ENCODE results near the gene POU2AF2.
"Not testable (repeated sequence)": the region's sequence is repeated elsewhere in the genome, so short reads cannot be mapped to it uniquely, and the experiment has no call there.

The POU2AF2 gene

DNA sequence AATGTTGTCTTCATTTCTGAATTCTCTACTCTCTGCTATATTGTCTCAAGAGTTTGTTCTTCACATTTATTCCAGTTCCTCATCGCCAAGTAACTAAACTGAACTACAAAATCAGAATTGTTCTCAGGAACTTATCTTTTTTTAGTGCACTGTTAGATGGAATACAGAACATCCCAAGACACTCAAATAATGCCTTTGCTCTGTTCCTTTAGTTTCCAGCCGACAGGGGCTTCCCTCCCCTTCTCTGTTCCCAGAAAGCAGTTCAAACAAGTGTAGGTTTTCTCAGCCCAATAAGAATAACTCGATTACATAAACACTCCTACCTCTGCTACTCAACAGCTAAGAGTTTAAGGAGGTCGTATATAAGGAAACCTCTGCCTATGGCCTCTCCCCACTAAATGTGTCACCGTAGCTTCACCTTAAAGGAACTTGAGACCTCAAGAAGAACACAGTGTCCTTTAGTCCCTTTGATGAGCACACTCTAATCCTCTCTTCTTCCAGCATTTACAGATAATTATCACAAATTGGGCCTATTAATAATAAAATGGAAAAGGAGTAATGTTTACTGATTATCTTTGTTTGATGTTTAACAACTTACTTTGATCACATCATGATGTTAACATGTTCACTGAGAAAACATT lies 59.8 kb downstream of the POU2AF2 start:
- H3K27me3 Mint-ChIP-seq = peaks cover 38% of the 10 kb centered on the region
- no peaks in the 10 kb centered on the region for H3K9me3 Mint-ChIP-seq
- no peaks in the 10 kb centered on the region for H3K4me1 Mint-ChIP-seq (ENCODE audit: low read depth)
- no peaks in the 10 kb centered on the region for H3K36me3 Mint-ChIP-seq (ENCODE audit: low read depth)
- H3K27ac Mint-ChIP-seq = no peak overlapping the region
- H3K4me3 Mint-ChIP-seq = no peak overlapping the region

DNA sequence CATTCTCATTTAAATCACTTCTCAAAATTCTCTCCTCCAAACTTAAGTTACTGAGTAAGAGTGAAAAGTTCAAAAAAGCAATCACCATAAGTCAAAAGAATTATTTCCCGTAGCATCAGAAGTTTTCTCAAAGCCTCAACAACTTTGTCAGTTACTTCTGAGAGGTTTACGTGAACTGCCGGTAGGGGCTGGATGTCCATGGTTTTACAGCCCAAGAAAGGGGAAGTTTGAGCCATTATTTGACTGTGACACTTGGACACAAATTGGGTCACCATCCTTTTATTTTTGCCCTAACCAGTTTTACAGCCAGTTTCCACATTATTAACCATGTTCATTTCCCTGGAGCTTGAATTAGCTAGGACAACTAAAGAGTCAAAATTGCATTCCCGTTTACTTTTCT lies 60.4 kb downstream of the POU2AF2 start:
- Mint-ChIP-seq H3K9me3 (no peaks in the 10 kb centered on the region), H3K4me1 (ENCODE audit: low read depth) (no peaks in the 10 kb centered on the region), H3K27ac (no peak overlapping the region), H3K4me3 (no peak overlapping the region), H3K36me3 (ENCODE audit: low read depth) (no peaks in the 10 kb centered on the region), H3K27me3 (peaks cover 32% of the 10 kb centered on the region)

DNA sequence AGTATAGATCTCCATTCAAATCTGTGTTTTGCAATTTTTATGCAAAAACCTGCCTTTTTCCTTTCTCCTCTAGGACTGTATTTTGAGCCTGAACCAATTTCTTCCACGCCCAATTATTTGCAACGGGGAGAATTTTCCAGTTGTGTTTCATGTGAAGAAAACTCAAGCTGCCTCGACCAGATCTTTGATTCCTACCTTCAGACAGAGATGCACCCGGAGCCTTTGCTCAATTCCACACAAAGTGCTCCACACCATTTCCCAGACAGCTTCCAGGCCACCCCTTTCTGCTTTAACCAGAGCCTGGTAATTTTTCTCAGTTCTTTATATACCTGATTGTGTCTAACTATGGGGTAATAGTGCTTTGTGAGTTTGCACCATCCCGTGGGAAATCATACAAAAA lies 60.8 kb downstream of the POU2AF2 start:
- Mint-ChIP-seq H3K36me3 (ENCODE audit: low read depth) (no peaks in the 10 kb centered on the region), H3K27me3 (peaks cover 30% of the 10 kb centered on the region), H3K27ac (no peak overlapping the region), H3K4me1 (ENCODE audit: low read depth) (no peaks in the 10 kb centered on the region), H3K9me3 (no peaks in the 10 kb centered on the region), H3K4me3 (no peak overlapping the region)

DNA sequence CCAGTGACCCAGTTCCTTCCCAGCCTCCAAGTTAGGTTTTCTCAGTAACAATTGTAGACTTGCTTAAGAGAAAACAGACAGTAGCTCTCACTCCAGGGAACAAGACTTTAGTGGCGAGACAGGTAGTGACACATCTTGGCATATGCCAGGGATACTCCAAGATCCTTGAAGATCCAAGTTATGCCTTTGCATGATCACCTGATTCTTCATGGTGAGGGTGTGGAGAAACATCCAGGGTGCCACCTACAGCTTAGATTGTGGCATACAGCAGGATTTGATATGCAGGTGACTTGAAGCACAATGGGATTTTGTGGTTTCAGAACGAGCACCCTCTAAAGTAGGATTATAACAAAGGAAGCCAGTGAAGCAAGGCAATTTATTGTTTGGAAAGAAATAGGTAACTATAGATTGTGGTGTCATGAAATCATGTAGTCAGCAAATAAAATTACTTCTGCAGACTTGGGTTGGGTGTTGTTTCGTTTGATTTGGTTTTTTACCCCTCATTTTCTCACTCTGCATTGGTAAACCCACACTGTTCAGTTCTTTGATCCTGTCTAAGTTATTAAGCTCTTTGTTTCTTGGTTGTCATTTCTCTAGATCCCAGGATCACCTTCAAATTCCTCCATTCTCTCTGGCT lies 62.1 kb downstream of the POU2AF2 start:
- Mint-ChIP-seq H3K27me3 (peaks cover 22% of the 10 kb centered on the region), H3K36me3 (ENCODE audit: low read depth) (no peaks in the 10 kb centered on the region), H3K4me1 (ENCODE audit: low read depth) (no peaks in the 10 kb centered on the region), H3K4me3 (no peak overlapping the region), H3K27ac (no peak overlapping the region), H3K9me3 (no peaks in the 10 kb centered on the region)

DNA sequence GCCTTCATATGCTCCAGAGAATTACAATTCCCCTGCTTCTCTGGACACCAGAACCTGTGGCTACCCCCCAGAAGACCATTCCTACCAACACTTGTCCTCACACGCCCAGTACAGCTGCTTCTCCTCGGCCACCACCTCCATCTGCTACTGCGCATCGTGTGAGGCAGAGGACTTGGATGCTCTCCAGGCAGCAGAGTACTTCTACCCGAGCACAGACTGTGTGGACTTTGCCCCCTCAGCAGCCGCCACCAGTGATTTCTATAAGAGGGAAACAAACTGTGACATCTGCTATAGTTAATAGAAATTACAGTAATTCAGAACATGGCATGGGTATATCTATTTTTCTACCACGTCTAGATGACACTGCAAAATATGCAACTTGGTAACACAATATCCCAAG lies 62.6 kb downstream of the POU2AF2 start:
- no peaks in the 10 kb centered on the region for H3K9me3 Mint-ChIP-seq

DNA sequence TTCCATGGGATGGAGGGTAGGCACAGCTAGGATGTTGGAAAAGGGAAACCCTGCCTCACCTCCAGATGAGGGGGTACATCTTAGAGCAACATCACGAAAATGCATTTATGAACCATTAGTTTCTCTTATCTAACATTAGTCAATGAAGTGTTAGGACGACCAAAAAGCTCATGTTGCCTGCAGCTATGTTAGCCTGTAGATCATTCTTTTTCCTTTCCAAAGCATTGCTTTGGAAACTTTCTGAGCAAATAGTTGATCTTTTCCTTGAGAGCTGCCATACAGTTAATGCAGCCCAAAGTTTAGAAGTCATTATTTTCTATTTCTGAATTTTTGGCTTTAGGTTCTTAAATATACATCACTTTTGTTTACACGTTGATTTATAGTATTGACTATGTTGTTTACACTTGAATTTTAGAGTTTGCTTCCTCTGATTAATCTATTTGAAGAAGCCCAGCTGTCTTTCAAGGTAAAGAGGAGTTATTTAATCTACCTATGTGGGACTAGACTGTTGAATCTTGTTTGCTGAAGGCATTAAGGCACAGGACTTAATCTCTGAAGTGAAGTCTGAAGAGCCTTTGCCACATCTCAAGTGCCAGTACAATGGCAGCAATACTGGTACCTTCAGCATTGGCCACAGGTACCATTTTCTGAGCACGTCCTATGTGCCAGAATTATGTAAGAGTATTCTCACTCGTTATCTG lies 63.8 kb downstream of the POU2AF2 start:
- Mint-ChIP-seq H3K27me3 (peaks cover 27% of the 10 kb centered on the region), H3K9me3 (no peaks in the 10 kb centered on the region), H3K27ac (no peak overlapping the region), H3K4me3 (no peak overlapping the region), H3K36me3 (ENCODE audit: low read depth) (no peaks in the 10 kb centered on the region), H3K4me1 (ENCODE audit: low read depth) (no peaks in the 10 kb centered on the region)

More for the DNA sequence above, 62.6 kb downstream of the POU2AF2 start:
- Mint-ChIP-seq H3K27me3 (peaks cover 23% of the 10 kb centered on the region), H3K27ac (no peak overlapping the region), H3K4me3 (no peak overlapping the region), H3K4me1 (ENCODE audit: low read depth) (no peaks in the 10 kb centered on the region), H3K36me3 (ENCODE audit: low read depth) (no peaks in the 10 kb centered on the region)

DNA sequence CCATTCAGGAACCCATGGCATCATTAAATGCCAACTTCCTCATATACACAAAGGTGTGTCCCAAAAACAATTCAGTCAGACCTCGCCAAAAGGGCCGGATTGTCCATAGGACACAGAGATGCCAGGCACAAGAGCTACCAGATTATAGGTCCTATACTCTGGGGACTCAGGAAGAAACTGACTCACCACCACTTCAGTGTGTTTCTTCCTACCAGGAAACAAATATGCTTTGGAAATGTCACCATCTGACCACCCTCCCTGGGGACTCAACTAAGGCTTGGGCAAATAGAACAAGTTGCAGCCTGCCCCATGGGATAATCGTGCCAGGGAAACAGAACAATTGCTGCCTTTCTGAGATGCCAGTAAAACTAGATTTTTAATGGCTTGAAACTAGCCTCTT lies 64.6 kb downstream of the POU2AF2 start:
- Mint-ChIP-seq H3K9me3 (no peaks in the 10 kb centered on the region), H3K36me3 (ENCODE audit: low read depth) (no peaks in the 10 kb centered on the region), H3K4me3 (no peak overlapping the region), H3K27ac (no peak overlapping the region), H3K27me3 (peaks cover 24% of the 10 kb centered on the region), H3K4me1 (ENCODE audit: low read depth) (no peaks in the 10 kb centered on the region)

DNA sequence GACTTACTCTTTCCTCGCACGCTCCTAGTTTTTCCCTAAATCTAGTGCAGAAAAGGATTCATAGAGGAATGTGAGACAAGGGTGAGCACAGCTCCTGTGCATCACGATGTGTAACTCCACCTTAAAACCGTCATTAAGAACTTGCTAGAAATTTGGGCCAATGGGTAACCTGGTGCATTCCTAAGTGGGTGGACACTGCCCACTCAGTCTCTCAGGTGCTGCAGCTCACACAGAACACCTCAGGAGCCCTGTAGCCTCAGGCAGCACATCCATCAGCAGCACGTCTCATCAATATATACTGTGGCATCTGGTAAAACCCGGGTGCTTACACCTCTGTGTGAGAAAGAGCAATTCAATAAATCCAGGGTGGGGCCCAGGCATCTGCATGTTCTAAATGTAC lies 65.2 kb downstream of the POU2AF2 start:
- no peaks in the 10 kb centered on the region for H3K4me1 Mint-ChIP-seq (ENCODE audit: low read depth)
- no peaks in the 10 kb centered on the region for H3K9me3 Mint-ChIP-seq
- H3K36me3 Mint-ChIP-seq (ENCODE audit: low read depth) = no peaks in the 10 kb centered on the region
- no peak overlapping the region for H3K27ac Mint-ChIP-seq
- no peak overlapping the region for H3K4me3 Mint-ChIP-seq
- H3K27me3 Mint-ChIP-seq = peaks cover 20% of the 10 kb centered on the region

DNA sequence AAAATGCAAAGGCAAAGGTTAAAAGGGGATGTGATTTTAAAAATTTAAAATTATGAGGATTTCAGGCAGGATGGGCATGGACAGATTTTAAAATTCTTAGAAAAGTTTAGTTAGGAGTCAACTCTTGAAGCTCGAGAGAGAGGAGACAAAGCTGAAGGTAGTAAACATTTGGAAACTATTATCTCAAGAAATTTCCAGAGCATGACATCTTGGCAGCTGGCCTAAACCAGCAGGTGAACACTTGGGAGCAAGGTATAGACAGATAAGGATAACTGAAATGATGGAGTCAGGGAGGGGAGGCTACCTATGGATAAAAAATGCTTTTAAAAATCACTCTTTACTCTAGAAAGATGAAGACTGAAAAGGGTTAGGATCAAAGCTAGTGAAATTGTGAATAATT lies 66.6 kb downstream of the POU2AF2 start:
- Mint-ChIP-seq H3K36me3 (ENCODE audit: low read depth) (no peaks in the 10 kb centered on the region), H3K9me3 (no peaks in the 10 kb centered on the region), H3K27me3 (peaks cover 19% of the 10 kb centered on the region), H3K27ac (no peak overlapping the region), H3K4me3 (no peak overlapping the region), H3K4me1 (ENCODE audit: low read depth) (no peaks in the 10 kb centered on the region)

DNA sequence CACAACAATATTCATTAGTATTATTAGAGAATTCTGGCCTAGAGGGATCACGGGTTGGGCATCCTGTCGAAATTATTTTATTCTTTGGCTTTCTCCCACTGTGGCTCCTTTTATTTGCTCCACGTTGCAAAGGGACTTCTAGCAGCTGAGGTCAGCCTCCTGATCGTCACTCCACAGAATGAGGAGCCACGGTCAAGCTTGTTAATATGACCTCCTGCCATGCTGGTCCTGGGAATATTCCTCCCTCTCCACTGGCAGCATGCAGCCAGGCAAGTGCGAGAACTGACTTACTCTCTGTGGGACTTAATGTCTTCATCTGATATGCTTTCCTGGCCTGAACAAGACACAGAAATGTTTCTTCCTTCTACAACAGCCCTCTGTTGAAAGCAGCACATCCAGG lies 73.8 kb downstream of the POU2AF2 start:
- Mint-ChIP-seq H3K27me3 (peaks cover 15% of the 10 kb centered on the region), H3K9me3 (no peaks in the 10 kb centered on the region), H3K4me1 (ENCODE audit: low read depth) (no peaks in the 10 kb centered on the region), H3K36me3 (ENCODE audit: low read depth) (no peaks in the 10 kb centered on the region), H3K4me3 (no peak overlapping the region), H3K27ac (no peak overlapping the region)

DNA sequence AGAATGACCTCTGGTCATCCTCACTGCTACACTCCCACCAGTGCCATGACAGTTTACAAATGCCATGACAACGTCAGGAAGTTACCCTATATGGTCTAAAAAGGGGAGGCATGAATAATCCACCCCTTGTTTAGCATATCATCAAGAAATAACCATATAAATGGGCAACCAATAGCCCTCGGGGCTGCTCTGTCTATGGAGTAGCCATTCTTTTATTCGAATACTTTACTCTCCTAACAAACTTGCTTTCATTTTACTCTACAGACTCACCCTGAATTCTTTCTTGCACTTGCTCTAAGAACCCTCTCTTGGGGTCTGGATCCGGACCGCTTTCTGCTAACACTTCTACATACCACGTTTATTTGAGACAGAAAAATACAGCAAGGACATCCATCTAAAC lies 74.7 kb downstream of the POU2AF2 start:
- not testable (repeated sequence) for H3K4me3 Mint-ChIP-seq; H3K27ac Mint-ChIP-seq; H3K36me3 Mint-ChIP-seq (ENCODE audit: low read depth); H3K4me1 Mint-ChIP-seq (ENCODE audit: low read depth); H3K9me3 Mint-ChIP-seq
- H3K27me3 Mint-ChIP-seq = peaks cover 13% of the 10 kb centered on the region

DNA sequence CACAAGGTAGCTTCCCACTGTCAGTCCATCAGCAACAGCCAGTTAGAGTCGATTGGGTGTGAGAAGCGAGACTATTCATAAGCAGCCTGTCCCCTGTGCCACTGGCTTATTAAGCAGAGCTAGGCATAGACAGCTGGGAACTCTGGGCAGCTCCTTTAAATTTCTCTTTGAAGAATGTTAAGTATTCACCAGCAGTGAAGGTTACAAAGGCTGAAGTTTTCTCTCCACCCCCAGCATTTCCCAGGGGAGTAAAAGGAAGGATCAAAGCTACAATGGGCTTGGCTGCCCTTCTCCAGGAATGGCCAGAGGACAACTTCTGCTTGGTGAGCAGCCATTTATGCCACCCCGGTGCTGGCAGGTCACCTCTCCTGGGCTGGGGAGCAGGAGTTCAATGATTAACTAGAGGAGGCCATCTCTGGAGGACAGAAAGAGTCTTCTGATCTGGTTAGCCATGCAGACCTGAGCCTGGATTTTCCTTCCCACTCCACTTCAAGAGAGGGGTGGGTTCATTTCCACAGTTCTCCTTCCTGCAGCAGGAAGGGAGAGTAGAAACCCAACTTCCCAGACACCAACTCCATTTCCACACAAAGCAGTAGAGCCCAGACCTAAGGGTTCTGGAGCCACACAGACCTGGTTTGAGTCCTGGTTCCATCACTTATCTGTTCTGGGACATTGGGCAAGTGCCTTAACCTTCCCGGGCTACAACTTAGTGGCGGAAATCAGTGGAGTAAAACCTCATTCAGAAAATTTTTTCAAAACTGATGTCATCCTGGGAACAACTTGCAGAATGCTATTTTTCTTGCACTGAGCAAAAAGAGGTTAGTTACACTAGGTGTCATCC lies 75.4 kb downstream of the POU2AF2 start:
- no peaks in the 10 kb centered on the region for H3K9me3 Mint-ChIP-seq
- no peak overlapping the region for H3K27ac Mint-ChIP-seq
- peaks cover 8% of the 10 kb centered on the region for H3K27me3 Mint-ChIP-seq
- no peaks in the 10 kb centered on the region for H3K36me3 Mint-ChIP-seq (ENCODE audit: low read depth)
- H3K4me3 Mint-ChIP-seq = no peak overlapping the region
- H3K4me1 Mint-ChIP-seq (ENCODE audit: low read depth) = no peaks in the 10 kb centered on the region

DNA sequence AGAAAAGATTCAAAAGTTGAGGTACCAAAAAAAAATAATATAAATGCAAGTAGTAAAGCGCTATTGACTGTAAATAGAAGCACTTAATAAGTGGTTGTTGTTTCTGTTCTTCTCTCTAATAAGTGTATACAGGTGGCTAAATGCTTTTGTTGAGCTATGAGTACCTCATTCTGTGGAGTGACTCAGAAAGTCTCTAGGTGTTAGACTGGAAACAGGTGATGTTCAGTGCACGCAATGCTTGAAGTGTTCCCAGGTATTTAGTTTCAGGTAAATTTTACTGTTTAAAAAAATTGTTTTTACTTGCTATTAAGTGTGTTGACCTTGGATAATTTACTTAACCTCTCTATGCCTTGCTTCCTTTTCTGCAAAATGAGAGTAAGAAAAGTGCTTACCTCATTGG lies 77.0 kb downstream of the POU2AF2 start:
- no peaks in the 10 kb centered on the region for H3K36me3 Mint-ChIP-seq (ENCODE audit: low read depth)
- H3K27me3 Mint-ChIP-seq = no peaks in the 10 kb centered on the region
- no peak overlapping the region for H3K27ac Mint-ChIP-seq
- no peak overlapping the region for H3K4me3 Mint-ChIP-seq
- no peaks in the 10 kb centered on the region for H3K9me3 Mint-ChIP-seq
- no peaks in the 10 kb centered on the region for H3K4me1 Mint-ChIP-seq (ENCODE audit: low read depth)

DNA sequence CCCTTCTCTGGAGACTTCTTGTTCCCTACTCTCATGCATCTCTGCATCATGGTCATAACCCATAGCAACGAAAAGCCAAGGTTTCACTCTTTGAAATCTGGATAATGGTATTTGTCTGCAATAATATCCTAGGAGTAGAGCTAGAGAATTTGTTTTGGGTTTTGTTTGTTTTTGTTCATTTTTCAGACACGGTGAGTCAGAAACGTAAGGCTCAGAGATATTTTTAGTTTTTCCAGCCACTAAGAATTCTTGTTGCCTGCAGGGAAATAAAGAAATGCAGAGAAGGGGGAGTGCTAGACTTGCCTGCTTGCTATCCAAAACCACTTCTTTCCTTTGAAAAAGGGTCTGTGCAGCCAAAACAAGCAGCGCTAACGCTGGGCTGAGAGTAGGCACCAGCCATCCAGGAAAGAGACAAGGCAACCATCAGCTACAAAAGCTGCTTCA lies 78.8 kb downstream of the POU2AF2 start:
- no peak overlapping the region for H3K27ac Mint-ChIP-seq
- H3K4me1 Mint-ChIP-seq (ENCODE audit: low read depth) = no peaks in the 10 kb centered on the region
- H3K27me3 Mint-ChIP-seq = no peaks in the 10 kb centered on the region
- no peaks in the 10 kb centered on the region for H3K9me3 Mint-ChIP-seq
- H3K36me3 Mint-ChIP-seq (ENCODE audit: low read depth) = no peaks in the 10 kb centered on the region
- H3K4me3 Mint-ChIP-seq = no peak overlapping the region

DNA sequence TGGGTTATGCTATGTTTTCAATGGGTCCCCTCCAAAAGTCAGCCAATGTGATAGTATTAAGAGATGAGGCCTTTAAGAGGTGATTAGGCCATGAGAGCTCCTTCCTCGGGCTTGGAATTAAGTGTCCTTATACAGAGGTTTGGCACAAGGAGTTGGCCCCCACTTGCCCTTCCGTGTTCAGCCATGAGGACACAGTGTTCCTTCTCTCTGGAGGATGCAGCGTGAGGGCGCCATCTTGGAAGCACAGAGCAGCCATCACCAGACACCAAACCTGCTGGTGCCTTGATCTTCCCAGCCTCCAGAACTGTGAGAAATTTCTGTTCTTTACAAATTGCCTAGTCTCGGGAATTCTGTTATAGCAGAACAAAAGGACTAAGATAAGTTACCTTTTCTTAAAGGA lies 79.7 kb downstream of the POU2AF2 start:
- no peaks in the 10 kb centered on the region for H3K27me3 Mint-ChIP-seq
- H3K36me3 Mint-ChIP-seq (ENCODE audit: low read depth) = no peaks in the 10 kb centered on the region
- no peaks in the 10 kb centered on the region for H3K9me3 Mint-ChIP-seq
- no peak overlapping the region for H3K4me3 Mint-ChIP-seq
- no peak overlapping the region for H3K27ac Mint-ChIP-seq
- no peaks in the 10 kb centered on the region for H3K4me1 Mint-ChIP-seq (ENCODE audit: low read depth)
